Psoas muscle (tissue), 8 donors: ENCODE measurements around the gene DUSP6. TPM values are rescaled to one million over a fixed set of nuclear protein-coding genes. Genes with fewer than 3 reads are reported as not detected.

ENCODE experiments used
- ATAC-seq, 4 donors: fragments of 200-7000 bp; cut with Tn5 transposase; one replicate each; pipeline ENCODE4 v1.9.1; 2020; ENCODE audit warnings: moderate library complexity in 3 of 4, mild to moderate bottlenecking in 2 of 4
- DNase-seq, 2 donors: peaks; one replicate each; pipeline ENCODE4 v3.0.0-alpha.2; 2020
- H3K27ac ChIP-seq: fragments of 200-600 bp; one replicate; pipeline ENCODE4 v1.8.0; 2022
- H3K27me3 ChIP-seq, 3 donors: fragments of 200-600 bp in 1 of 3; one replicate each; pipeline versions ENCODE4 v1.6.1 to v1.8.0; 2013 to 2022; ENCODE audit warnings: low read length in 2 of 3, mild to moderate bottlenecking in 2 of 3, moderate library complexity in 1 of 3; ENCODE audit not compliant: insufficient read depth in 3 of 3
- H3K36me3 ChIP-seq, 2 donors: fragments of 200-600 bp in 1 of 2; one replicate each; pipeline versions ENCODE4 v1.6.1 to v1.8.0; 2013 to 2022; ENCODE audit warnings: low read depth in 1 of 2, mild to moderate bottlenecking in 1 of 2, moderate library complexity in 1 of 2; ENCODE audit not compliant: insufficient read depth in 1 of 2
- H3K4me1 ChIP-seq: fragments of 200-600 bp; one replicate; pipeline ENCODE4 v1.8.0; 2022
- H3K4me3 ChIP-seq: fragments of 200-600 bp; one replicate; pipeline ENCODE4 v1.8.0; 2022; ENCODE audit warnings: mild to moderate bottlenecking
- H3K9me3 ChIP-seq: fragments of 200-600 bp; one replicate; pipeline ENCODE4 v1.8.0; 2022
- CTCF ChIP-seq: fragments of 200-600 bp; IDR thresholded peaks from one replicate; pipeline ENCODE4 v1.8.0; 2022; ENCODE audit warnings: antibody characterized with exemption
- WGBS, 3 donors: extraction: QIAGEN DNeasy Blood & Tissue Kit; methylation state at CpG; one replicate each; pipeline versions ENCODE4 v1.1.6 to v1.1.7; 2013; 5-methylcytosine and 5-hydroxymethylcytosine counted together
- intact Hi-C, 2 donors: fragments of 100-400 bp; cut with DNase I; formaldehyde crosslinking; loops; one replicate each; pipeline versions ENCODE4 v1.11.0 to v1.14.2; 2022
- long read RNA-seq, 2 donors: library from polyadenylated mRNA; unstranded; transcript quantifications; one replicate each; pipeline ENCODE4 v2.0.0, GENCODE V29; 2021
- polyA plus RNA-seq, 3 donors: library from polyadenylated mRNA; stranded (reverse); fragments of 200-250 nt; gene quantifications; one replicate each; pipeline ENCODE4 v1.2.3, GENCODE V29; 2013
- total RNA-seq, 4 donors: library from RNA; stranded (reverse); fragmentation: NEBNext Ultra II Directional in 2 of 4; extraction: Animal tissue kit (Norgen Biotek cat#: 25700) in 2 of 4; gene quantifications; one replicate each; pipeline versions ENCODE4 v1.2.1 to v1.2.4, GENCODE V29; 2021 to 2023
- donor health status: healthy with polysubstance abuse.
- donor health status: DM: no; HTN: no; CAD: no; lungs with moderate emphysema.
- donor health status: Bipolar disorder and iron deficiency.
- donor health status: healthy.
- donor health status: DM: yes; HTN: yes; CAD: no.
- donor health status: DM: no; HTN: no; CAD: no.
- donor health status: DM: no; HTN: no; CAD: no.
- donor health status: DM: yes; HTN: yes; CAD: no.

DUSP6 gene
- 10 to 100 TPM; 10.5 to 27.0 (median 13.3) TPM for total RNA-seq
- polyA plus RNA-seq: 10 to 100 TPM in 1 of 3 donors, 1 to 10 TPM in 2; 5.0 to 15.5 (median 7.1) TPM
- long read RNA-seq, donor 1, full-length matches to known transcripts: 10 of 14 reads
- long read RNA-seq, donor 1, partial matches to known transcripts: 2 of 14 reads
- long read RNA-seq, donor 1, other reads (novel, unspliced or antisense): 2 of 14 reads
- long read RNA-seq, donor 2, full-length matches to known transcripts: 7 of 7 reads
- long read RNA-seq, donor 2, partial matches to known transcripts: 0 of 7 reads
- long read RNA-seq, donor 2, other reads (novel, unspliced or antisense): 0 of 7 reads

GRCh38 chr12:89352492-89353187, at the start of gene DUSP6:
TSS of gene DUSP6 (minus strand) at chr12:89352501. CDS start at chr12:89352039, 462 bp downstream.
- TF ChIP-seq CTCF: no peak
- peak; percentile 58 to 73 (median 64) for ATAC-seq

GRCh38 chr12:89401433-89402058, 49.2 kb upstream of the DUSP6 start:
- 70 to 77% (median 73%) methylated on average over 3 of the region's 3 CpGs for WGBS, 3 donors
- H3K36me3 ChIP-seq: no peaks in the 10 kb centered on the region
- intact Hi-C loops: no loop called here
- ATAC-seq: no peak
- no peaks in the 10 kb centered on the region for H3K9me3 ChIP-seq
- H3K27me3 ChIP-seq: no peaks in the 10 kb centered on the region
- TF ChIP-seq CTCF: no peak
- no peak overlapping the region for H3K4me3 ChIP-seq
- no peak overlapping the region for H3K27ac ChIP-seq
- DNase-seq: no peak
- H3K4me1 ChIP-seq: no peaks in the 10 kb centered on the region

More at GRCh38 chr12:89352492-89353187, at the start of gene DUSP6:
- H3K9me3 ChIP-seq: no peaks in the 10 kb centered on the region
- WGBS, 3 donors: 1% methylated on average over 34 of the region's 34 CpGs
- peak; percentile 90 to 93 for DNase-seq
- peak within 1 kb of the TSS; percentile 85 for H3K27ac ChIP-seq
- peaks cover 15% of the 10 kb centered on the region for H3K4me1 ChIP-seq
- H3K4me3 ChIP-seq: peak within 1 kb of the TSS; percentile 77
- peaks cover 0 to 14% of the 10 kb centered on the region in 2 donors for H3K36me3 ChIP-seq
- intact Hi-C loops: loop anchor here in 1 of 2 donors (5.0 kb wide), 2 partner anchors 175 to 300 kb away; partner anchors contain the start of gene POC1B
- H3K27me3 ChIP-seq: peaks cover 0 to 95% (median 30%) of the 10 kb centered on the region in 3 donors

GRCh38 chr12:89400415-89400814, 48.1 kb upstream of the DUSP6 start:
- DNase-seq (no peak), ATAC-seq (no peak)
- no peaks in the 10 kb centered on the region for H3K4me1 ChIP-seq
- H3K27me3 ChIP-seq: no peaks in the 10 kb centered on the region
- intact Hi-C loops: no loop called here
- H3K4me3 ChIP-seq: no peak overlapping the region
- no peak overlapping the region for H3K27ac ChIP-seq
- TF ChIP-seq CTCF: no peak
- H3K9me3 ChIP-seq: no peaks in the 10 kb centered on the region
- H3K36me3 ChIP-seq: no peaks in the 10 kb centered on the region
- 92 to 95% (median 94%) methylated on average over 6 of the region's 6 CpGs for WGBS, 3 donors

- H3K27ac ChIP-seq: no peak overlapping the region
- DNase-seq (no peak), ATAC-seq (no peak)
- H3K27me3 ChIP-seq: no peaks in the 10 kb centered on the region
- no peak for TF ChIP-seq CTCF
- 79 to 84% (median 82%) methylated on average over 4 of the region's 4 CpGs for WGBS, 3 donors
- intact Hi-C loops: no loop called here
- H3K4me3 ChIP-seq: no peak overlapping the region
- H3K36me3 ChIP-seq: no peaks in the 10 kb centered on the region
- no peaks in the 10 kb centered on the region for H3K4me1 ChIP-seq
- H3K9me3 ChIP-seq: no peaks in the 10 kb centered on the region
Observed at GRCh38 chr12:89395712-89396111, 43.4 kb upstream of the DUSP6 start.
